Neural cell (in vitro differentiated cells): ENCODE results near the gene ZNHIT1. TPM values are rescaled to one million over a fixed set of nuclear protein-coding genes. Genes with fewer than 3 reads are reported as not detected.

Experiments
- H2AFZ ChIP-seq: fragments of 200-600, 300-800 bp; sonication (generic), shearing (Covaris generic); 2 replicates; pipeline ENCODE4 v1.6.0; 2014; ENCODE audit warnings: low read depth, mild to moderate bottlenecking, antibody characterized with exemption, low read length, moderate library complexity
- H3F3A ChIP-seq: fragments of 200-600 bp; shearing (Covaris generic); 2 replicates; pipeline ENCODE4 v1.6.1; 2016; ENCODE audit warnings: mild to moderate bottlenecking, moderate library complexity, mixed read lengths, antibody characterized with exemption, low read length; ENCODE audit not compliant: insufficient read depth, poor library complexity, severe bottlenecking
- H3K27ac ChIP-seq: fragments of 200-600, 300-800 bp; sonication (generic), shearing (Covaris generic); 2 replicates; pipeline ENCODE4 v1.5.1; 2014; ENCODE audit warnings: mild to moderate bottlenecking, low read length, moderate library complexity
- H3K27me3 ChIP-seq: fragments of 300-800, 200-600 bp; sonication (generic), shearing (Covaris generic); 2 replicates; pipeline ENCODE4 v1.6.0; 2014; ENCODE audit warnings: mild to moderate bottlenecking, low read depth, low read length, moderate library complexity; ENCODE audit not compliant: insufficient read depth
- H3K36me3 ChIP-seq: fragments of 300-800, 200-600 bp; sonication (generic), shearing (Covaris generic); 2 replicates; pipeline ENCODE4 v1.5.1; 2014; ENCODE audit warnings: mild to moderate bottlenecking, antibody characterized with exemption, low read length, moderate library complexity; ENCODE audit not compliant: insufficient read depth
- H3K4me2 ChIP-seq: fragments of 300-800, 200-600 bp; sonication (generic), shearing (Covaris generic); 2 replicates; pipeline ENCODE4 v1.6.0; 2014; ENCODE audit warnings: mild to moderate bottlenecking, low read length
- H3K4me3 ChIP-seq: fragments of 300-800, 200-600 bp; sonication (generic), shearing (Covaris generic); 2 replicates; pipeline ENCODE4 v1.5.1; 2014; ENCODE audit warnings: mild to moderate bottlenecking, low read length, moderate library complexity
- H3K79me2 ChIP-seq: fragments of 200-600 bp; shearing (Covaris generic); replicated peaks from 2 replicates; pipeline ENCODE4 v1.6.0; 2014; ENCODE audit warnings: mild to moderate bottlenecking, low read length, moderate library complexity; ENCODE audit not compliant: insufficient read depth
- H3K9ac ChIP-seq: fragments of 300-800, 200-600 bp; sonication (generic), shearing (Covaris generic); 2 replicates; pipeline ENCODE4 v1.6.1; 2016; ENCODE audit warnings: mild to moderate bottlenecking, low read length, mixed read lengths
- H3K9me2 ChIP-seq: fragments of 200-600 bp; shearing (Covaris generic); 2 replicates; pipeline ENCODE4 v1.6.1; 2016; ENCODE audit warnings: mild to moderate bottlenecking, low read length, mixed read lengths; ENCODE audit not compliant: insufficient read depth
- H3K9me3 ChIP-seq: fragments of 200-600, 300-800 bp; sonication (generic), shearing (Covaris generic); 2 replicates; pipeline ENCODE4 v1.6.1; 2016; ENCODE audit warnings: mild to moderate bottlenecking, mixed run types, low read length, moderate library complexity, mixed read lengths
- H4K20me1 ChIP-seq: fragments of 200-600 bp; shearing (Covaris generic); 2 replicates; pipeline ENCODE4 v1.6.1; 2016; ENCODE audit warnings: mild to moderate bottlenecking, mixed run types; ENCODE audit not compliant: insufficient read depth
- CTCF ChIP-seq: fragments of 450-650 bp; IDR thresholded peaks from 2 replicates; pipeline ENCODE4 v1.5.1; 2014; ENCODE audit warnings: antibody characterized with exemption, mild to moderate bottlenecking, moderate library complexity; ENCODE audit not compliant: poor library complexity, severe bottlenecking
- EP300 ChIP-seq: fragments of 450-650 bp; conservative IDR thresholded peaks from 2 replicates; pipeline ENCODE4 v1.6.1; 2014; ENCODE audit warnings: antibody characterized with exemption, mild to moderate bottlenecking, moderate library complexity; ENCODE audit not compliant: poor library complexity, severe bottlenecking
- EZH2 ChIP-seq: fragments of 200-600, 300-800 bp; shearing (Covaris generic), sonication (generic); IDR thresholded peaks from 2 replicates; pipeline ENCODE4 v1.6.1; 2014; ENCODE audit warnings: antibody characterized with exemption, low read length, borderline replicate concordance, mild to moderate bottlenecking; ENCODE audit not compliant: insufficient read depth, poor library complexity, severe bottlenecking
- MXI1 ChIP-seq: fragments of 450-650 bp; conservative IDR thresholded peaks from 2 replicates; pipeline ENCODE4 v1.6.1; 2014; ENCODE audit warnings: antibody characterized with exemption, mild to moderate bottlenecking; ENCODE audit not compliant: poor library complexity, severe bottlenecking
- POLR2AphosphoS5 ChIP-seq: IDR thresholded peaks from 2 replicates; pipeline ENCODE4 v1.6.1; 2012
- RAD21 ChIP-seq: fragments of 450-650 bp; conservative IDR thresholded peaks from 2 replicates; pipeline ENCODE4 v1.6.1; 2014; ENCODE audit warnings: antibody characterized with exemption, mild to moderate bottlenecking, moderate library complexity
- SMC3 ChIP-seq: fragments of 450-650 bp; conservative IDR thresholded peaks from 2 replicates; pipeline ENCODE4 v1.6.1; 2014; ENCODE audit warnings: antibody characterized with exemption, mild to moderate bottlenecking, moderate library complexity; ENCODE audit not compliant: poor library complexity
- TAF1 ChIP-seq: IDR thresholded peaks from 2 replicates; pipeline ENCODE4 v1.6.1; 2012; ENCODE audit warnings: low read depth
- polyA plus RNA-seq: library from polyadenylated mRNA; depleted of rRNA; stranded (reverse); fragments of >200 nt; gene quantifications from 2 replicates; pipeline ENCODE4 v1.2.3, GENCODE V29; 2014
- TF ChIP-seq, protein P1 (sequence below): IDR thresholded peaks from 2 replicates; pipeline ENCODE4 v1.6.1; 2012; ENCODE audit warnings: borderline replicate concordance

ZNHIT1 gene
- polyA plus RNA-seq, 1 donor from 2014 or later: 176 TPM

DNA sequence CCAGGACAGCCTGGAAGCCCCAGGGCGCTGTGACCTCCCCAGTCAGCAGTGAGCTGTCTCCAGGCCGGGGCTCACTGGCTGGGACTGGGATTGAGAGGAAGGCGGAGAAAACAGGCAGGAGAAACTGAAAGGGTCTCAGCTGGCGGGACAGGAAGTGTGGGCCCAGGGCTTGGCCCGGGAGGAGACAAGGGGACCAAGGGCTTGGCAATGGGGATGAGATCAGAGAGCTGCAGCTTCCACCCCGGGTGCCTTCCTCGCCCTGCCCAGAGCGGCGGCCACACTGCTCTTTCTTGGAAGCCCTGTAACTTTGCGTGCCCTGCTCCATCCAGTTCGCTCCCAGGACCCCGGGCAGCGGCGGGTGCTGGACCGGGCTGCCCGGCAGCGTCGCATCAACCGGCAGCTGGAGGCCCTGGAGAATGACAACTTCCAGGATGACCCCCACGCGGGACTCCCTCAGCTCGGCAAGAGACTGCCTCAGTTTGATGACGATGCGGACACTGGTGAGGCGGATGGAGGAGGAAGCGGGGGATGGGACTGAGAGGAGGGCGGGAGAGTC lies 4.4 kb downstream of the ZNHIT1 start:
- TF ChIP-seq MXI1: no peak
- TF ChIP-seq TAF1: no peak
- TF ChIP-seq POLR2AphosphoS5: no peak
- no peak for TF ChIP-seq CTCF
- no peak for TF ChIP-seq EP300
- Histone ChIP-seq H2AFZ (no peak overlapping the region), H3K36me3 (no peaks in the 10 kb centered on the region), H3K4me2 (no peak overlapping the region), H3K9ac (no peak overlapping the region), H3K9me2 (no peaks in the 10 kb centered on the region), H3K79me2 (peaks cover 16% of the 10 kb centered on the region), H3K27me3 (no peaks in the 10 kb centered on the region), H3F3A (no peaks in the 10 kb centered on the region), H4K20me1 (no peaks in the 10 kb centered on the region), H3K27ac (no peak overlapping the region), H3K9me3 (no peaks in the 10 kb centered on the region), H3K4me3 (no peak overlapping the region)

- no peak overlapping the region for H3K9ac ChIP-seq
- no peaks in the 10 kb centered on the region for H3K27me3 ChIP-seq
- H3K9me2 ChIP-seq: no peaks in the 10 kb centered on the region
- H3K79me2 ChIP-seq: peaks cover 11% of the 10 kb centered on the region
- no peak overlapping the region for H3K4me3 ChIP-seq
- H3K9me3 ChIP-seq: no peaks in the 10 kb centered on the region
- no peaks in the 10 kb centered on the region for H3K36me3 ChIP-seq
- no peak for TF ChIP-seq TAF1
- no peak for TF ChIP-seq EZH2
- TF ChIP-seq, protein P1, sequence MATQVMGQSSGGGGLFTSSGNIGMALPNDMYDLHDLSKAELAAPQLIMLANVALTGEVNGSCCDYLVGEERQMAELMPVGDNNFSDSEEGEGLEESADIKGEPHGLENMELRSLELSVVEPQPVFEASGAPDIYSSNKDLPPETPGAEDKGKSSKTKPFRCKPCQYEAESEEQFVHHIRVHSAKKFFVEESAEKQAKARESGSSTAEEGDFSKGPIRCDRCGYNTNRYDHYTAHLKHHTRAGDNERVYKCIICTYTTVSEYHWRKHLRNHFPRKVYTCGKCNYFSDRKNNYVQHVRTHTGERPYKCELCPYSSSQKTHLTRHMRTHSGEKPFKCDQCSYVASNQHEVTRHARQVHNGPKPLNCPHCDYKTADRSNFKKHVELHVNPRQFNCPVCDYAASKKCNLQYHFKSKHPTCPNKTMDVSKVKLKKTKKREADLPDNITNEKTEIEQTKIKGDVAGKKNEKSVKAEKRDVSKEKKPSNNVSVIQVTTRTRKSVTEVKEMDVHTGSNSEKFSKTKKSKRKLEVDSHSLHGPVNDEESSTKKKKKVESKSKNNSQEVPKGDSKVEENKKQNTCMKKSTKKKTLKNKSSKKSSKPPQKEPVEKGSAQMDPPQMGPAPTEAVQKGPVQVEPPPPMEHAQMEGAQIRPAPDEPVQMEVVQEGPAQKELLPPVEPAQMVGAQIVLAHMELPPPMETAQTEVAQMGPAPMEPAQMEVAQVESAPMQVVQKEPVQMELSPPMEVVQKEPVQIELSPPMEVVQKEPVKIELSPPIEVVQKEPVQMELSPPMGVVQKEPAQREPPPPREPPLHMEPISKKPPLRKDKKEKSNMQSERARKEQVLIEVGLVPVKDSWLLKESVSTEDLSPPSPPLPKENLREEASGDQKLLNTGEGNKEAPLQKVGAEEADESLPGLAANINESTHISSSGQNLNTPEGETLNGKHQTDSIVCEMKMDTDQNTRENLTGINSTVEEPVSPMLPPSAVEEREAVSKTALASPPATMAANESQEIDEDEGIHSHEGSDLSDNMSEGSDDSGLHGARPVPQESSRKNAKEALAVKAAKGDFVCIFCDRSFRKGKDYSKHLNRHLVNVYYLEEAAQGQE: no peak
- TF ChIP-seq MXI1: no peak
- TF ChIP-seq RAD21: no peak
- TF ChIP-seq POLR2AphosphoS5: no peak
- no peak for TF ChIP-seq CTCF
- TF ChIP-seq SMC3: no peak
- no peak for TF ChIP-seq EP300
- no peak overlapping the region for H2AFZ ChIP-seq
- H3K27ac ChIP-seq: no peak overlapping the region
- H4K20me1 ChIP-seq: no peaks in the 10 kb centered on the region
- no peaks in the 10 kb centered on the region for H3F3A ChIP-seq
- no peak overlapping the region for H3K4me2 ChIP-seq
Measured at GRCh38 chr7:101223528-101223927, 5.6 kb downstream of the ZNHIT1 start.
